Activated CD8-positive, alpha-beta memory T cell treated with anti-CD3 and anti-CD28 coated beads for 1 hour (primary cell): ENCODE measurements around the gene ABCC1.
A peak's percentile ranks its signal among the peaks of the same experiment; 100 is the strongest.
"Not testable (repeated sequence)": the region's sequence is repeated elsewhere in the genome, so short reads cannot be mapped to it uniquely, and the experiment has no call there.

Source experiments
- DNase-seq, 2 donors: peaks; one replicate each; pipeline ENCODE4 v3.0.0-alpha.2; 2020; ENCODE audit warnings: low read depth in 1 of 2; ENCODE audit errors: extremely low read depth in 1 of 2

Gene ABCC1

DNA sequence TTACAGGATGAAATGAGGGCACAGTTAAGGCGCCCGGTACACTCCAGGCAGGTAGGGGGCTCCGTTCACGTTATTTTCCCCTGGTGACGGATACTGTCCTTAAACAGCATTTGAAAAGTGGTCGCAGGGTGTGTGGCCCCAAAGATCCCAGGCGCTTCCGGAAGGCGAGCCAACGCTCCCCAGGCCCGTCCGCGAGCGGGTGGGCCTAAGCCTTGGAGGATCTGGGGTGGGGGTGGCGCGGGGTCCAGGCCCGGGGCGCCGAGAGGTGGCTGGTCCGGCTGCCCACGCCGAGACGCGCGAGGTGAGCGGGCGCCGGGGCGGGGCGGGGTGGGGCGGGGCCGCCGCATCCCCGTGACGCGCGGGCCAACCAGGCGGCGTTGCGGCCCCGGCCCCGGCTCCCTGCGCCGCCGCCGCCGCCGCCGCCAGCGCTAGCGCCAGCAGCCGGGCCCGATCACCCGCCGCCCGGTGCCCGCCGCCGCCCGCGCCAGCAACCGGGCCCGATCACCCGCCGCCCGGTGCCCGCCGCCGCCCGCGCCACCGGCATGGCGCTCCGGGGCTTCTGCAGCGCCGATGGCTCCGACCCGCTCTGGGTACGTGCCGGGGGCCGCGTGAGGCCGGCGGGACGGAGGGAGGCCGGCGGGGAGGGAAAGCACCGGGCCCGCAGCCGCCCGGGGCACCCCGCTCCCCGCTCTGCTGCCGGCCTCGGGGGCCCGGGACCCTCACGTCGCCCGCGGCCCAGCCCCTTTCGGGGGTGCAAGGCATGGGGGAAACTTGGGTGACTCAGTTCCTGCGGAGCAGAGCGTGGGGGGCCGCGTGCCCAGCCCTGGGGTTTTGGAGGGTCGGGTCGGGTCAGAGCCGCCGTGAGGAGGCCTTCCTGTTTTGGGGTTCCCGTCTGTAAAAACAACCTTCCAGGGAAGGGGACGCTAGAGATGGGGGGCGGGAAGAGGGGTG, at the start of gene ABCC1:
Gene ABCC1, plus strand, starts transcription at position 407 of the 951 bp plus-strand sequence. Its CDS starts 136 bp downstream, at position 543.
- DNase-seq = peak in 1 of 2 donors; percentile 45

DNA sequence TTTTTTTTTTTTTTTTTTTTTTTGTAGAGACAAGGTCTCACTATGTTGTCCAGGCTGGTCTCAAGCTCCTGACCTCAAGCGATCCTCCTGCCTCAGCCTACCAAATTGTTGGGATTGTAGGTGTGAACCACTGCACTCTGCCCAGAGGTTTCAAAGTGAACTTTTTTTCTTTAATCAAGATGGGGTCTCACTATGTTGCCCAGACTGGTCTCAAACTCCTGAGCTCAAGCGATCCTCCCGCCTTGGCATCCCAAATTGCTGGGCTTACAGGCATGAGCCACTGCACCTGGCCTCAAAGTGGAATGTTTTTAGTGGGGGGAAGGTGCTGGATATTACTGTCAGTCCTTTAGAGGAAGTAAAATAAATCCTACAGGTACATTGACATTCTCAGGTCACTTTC, 49.1 kb upstream of the ABCC1 start:
- DNase-seq = no peak

DNA sequence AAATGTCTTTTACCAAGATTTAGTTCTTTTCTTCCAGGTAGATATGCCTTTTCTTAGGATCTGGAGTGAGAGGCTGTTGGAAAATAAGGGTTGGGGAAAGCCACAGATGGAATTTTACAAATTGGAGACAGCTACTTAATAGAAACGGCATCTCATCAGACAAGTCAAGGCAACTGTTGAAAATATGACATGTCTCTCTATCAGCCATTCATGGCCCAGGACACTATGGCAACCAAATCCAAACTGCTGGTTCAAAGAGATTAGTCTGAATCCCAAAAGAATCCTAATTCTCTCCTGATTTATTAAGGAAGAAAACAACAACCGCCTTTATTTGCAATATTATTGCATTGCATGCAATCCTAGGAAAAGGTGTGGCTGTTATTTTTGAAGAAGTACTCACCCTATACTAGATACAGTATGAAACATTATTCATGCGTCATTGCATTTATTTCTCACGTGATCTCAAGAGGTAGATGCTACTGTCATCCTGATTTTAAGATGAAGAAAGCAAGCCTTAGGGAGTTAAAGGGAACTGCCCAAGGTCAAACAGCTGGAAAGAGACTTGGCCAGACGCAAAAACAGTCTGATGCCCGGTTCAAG, 48.4 kb upstream of the ABCC1 start:
- no peak for DNase-seq

DNA sequence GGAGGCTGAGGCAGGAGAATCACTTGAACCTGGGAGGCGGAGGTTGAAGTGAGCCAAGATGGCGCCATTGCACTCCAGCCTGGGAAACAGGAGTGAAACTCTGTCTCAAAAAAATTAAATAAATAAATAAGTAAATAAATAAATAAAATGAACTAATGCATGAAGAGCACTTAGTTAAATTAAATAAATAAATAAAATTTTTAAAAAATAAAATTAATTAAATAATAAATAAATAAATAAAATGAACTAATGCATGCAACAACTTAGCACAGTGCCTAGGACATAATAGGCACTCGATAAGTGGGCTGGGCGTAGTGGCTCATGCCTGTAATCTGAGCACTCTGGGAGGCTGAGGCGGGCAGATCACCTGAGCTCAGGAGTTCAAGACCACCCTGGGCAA, 45.5 kb upstream of the ABCC1 start:
- no peak for DNase-seq

DNA sequence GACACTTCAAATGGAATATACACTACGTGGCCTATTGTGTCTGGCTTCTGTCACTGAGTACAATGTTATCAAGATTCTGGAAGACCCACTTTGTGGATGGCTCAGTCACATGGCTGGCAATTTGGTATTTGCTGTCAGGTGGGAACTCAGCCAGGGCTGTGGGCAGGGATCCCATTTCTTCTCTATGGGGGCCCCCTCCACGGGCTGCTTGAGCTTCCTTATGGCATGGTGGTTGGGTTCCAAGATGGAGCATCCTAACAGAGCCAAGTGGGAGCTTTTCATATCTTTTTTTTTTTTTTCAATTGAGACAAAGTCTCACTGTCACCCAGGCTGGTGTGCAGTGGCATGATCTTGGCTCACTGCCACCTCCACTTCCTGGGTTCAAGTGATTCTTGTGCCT, 43.0 kb upstream of the ABCC1 start:
- no peak for DNase-seq

DNA sequence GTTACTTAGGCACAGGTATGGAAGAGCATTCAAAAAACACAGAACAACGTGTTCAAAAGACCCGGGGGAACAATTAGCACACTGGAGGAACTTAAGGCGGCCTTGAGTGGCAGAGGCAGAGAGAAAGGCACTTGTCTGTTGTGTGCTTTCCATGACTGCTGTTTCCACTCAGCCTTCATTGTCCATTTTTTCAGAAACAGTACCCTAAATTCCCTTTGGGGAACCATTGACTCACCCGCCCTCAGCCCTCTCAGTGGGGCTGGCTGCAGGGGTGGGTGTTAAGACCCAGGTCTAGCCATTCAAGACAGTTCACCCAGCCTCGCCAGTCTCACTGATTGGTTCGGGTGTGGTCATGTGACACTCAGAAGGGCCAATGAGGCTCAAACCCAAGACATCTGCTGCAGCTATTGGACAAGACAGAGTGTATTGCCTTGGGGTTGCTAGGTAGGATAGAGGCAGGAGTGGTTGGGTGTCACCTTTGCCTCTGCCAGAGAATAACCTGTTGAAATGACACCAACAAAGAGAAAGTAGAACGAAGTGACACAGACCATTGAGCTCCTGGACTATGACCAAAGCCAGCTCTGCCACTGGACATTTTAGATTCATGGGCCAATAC, 41.4 kb upstream of the ABCC1 start:
- DNase-seq = no peak

DNA sequence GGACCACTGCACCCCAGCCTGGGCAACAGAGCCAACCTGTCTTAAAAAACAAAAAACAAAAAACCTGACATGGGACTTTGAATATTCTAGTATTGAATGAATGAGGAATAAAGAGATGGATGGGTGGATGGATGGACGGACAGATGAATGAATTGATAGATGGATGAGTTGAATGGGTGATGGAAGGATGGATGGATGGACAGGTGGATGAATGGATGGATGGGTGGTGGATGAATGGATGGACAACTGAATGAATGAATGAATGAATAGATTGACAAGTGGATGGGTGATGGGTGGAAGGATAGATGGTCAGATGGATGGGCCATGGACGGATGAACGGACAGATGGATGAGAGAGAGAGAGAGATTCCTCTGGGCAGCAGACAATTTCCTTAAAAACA, 38.2 kb upstream of the ABCC1 start:
- no peak for DNase-seq

DNA sequence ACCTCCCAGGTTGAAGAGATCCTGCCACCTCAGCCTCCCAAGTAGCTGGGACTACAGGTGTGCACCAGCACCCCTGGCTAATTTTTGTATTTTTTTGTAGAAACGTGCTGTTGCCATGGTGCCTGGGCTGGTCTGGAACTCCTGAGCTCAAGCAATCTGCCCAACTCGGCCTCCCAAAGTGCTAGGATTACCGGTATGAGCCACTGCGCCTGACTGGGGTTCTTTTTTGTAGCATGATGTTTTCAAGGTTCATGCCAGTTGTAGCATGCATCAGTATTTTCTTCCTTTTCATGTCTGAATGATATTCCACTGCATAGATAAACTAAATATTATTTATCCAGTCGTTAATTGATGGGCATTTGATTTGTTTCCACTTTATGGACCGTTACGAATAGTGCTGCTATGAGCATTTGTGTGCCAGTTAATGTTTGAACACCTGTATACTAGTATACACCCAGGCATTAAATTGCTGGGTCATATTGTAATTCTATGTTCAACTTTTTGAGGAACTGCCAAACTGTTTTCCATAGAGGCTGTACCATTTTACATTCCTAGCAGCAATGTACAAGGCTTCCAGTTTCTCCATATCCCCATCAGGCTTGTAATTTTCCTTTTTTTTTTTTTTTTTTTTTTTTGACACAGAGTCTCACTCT, 36.2 kb upstream of the ABCC1 start:
- DNase-seq = no peak

DNA sequence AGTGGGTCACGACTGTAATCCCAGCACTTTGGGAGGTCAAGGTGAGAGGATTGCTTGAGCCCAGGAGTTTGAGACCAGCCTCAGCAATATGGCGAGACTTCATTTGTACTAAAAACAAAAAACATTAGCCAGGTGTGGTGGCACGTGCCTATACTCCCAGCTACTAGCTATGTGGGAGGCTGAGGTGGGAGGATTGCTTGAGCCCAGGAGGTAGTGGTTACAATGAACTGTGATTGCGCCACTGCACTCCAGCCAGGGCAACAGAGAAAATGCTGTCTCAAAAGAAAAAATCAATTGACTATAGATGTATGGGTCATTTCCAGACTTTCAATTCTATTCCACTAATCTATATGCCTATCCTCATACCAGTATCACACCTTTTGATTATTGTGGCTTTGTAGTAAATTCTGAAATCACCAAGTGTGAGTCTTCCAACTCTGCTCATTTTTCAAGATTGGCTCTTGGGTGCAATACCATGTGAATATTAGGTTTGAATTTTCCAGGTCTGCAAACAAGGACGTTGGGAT, 33.8 kb upstream of the ABCC1 start:
- no peak for DNase-seq

DNA sequence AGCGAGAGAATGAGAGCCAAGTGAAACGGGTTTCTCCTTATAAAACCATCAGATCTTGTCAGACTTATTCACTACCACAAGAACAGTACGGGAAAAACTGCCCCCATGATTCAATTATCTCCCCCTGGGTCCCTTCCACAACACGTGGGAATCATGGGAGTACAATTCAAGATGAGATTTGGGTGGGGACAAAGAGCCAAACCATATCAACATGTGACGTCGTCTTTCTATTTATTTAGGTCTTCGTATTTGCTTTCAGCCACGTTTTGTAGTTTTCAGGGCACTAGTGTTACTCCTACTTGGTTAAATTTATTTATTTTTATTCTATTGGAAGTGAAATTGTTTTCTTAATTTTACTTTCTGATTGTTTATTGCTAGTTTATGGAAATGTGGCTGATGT, 33.1 kb upstream of the ABCC1 start:
- no peak for DNase-seq

DNA sequence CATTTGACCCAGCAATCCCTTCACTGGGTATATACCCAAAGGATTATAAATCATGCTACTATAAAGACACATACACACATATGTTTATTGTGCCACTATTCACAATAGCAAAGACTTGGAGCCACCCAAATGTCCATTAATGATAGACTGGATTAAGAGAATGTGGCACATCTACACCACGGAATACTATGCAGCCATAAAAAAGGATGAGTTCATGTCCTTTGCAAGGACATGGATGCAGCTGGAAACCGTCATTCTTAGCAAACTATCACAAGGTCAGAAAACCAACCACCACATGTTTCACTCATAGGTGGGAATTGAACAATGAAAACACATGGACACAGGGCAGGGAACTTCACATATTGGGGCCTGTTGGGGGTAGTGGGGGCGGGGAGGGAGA, 31.1 kb upstream of the ABCC1 start:
- not testable (repeated sequence) for DNase-seq

DNA sequence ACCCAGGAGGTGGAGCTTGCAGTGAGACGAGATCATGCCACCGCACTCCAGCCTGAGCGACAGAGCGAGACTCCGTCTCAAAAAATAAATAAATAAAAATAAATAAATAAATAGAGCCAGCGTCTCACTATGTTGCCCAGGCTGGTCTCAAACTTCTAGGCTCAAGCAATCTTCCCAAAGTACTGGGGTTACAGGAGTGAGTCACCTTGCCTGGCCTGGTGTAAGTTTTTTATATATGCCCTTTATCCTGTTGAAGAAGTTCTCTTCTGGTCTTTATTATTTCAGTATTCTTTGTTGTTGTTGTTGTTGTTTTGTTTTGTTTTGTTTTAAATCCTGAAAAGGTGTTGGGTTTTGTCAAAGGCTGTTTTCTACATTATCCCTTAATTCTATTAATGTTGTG, 30.1 kb upstream of the ABCC1 start:
- DNase-seq = no peak

DNA sequence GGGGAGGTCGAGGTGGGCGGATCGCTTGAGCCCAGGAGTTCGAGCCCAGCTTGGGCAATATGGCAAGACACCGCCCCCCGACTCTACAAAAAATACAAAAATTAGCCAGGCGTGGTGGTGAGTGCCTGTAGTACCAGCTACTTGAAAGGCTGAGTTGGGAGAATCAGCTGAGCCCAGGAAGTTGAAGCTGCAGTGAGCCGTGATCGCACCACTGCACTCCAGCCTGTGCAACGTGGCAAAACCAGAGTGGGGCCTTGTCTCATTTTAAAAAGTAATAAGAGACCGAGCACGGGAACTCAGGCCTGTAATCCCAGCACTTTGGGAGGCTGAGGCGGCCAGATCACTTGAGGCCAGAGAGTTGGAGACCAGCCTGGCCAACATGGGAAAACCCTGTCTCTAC, 24.4 kb upstream of the ABCC1 start:
- DNase-seq = no peak

DNA sequence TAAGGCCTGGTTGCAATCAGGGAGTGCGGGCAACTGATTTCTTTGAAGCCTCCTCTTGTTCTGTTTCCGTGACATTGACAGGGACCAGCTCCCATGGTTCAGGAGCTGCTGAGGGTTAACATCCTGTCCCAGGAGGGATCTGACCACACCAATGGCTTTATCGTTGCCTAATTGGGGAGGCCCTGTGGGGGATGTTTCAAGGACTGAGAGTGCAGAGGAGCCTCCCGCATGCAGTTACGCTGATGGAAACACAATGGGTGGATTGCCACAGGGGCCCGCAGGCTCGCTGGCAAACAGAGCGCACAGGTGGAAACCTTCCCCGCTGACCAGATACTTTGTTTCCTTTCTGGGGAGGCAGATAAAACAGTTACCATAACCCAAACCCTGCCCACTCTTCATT, 23.8 kb upstream of the ABCC1 start:
- DNase-seq = no peak

DNA sequence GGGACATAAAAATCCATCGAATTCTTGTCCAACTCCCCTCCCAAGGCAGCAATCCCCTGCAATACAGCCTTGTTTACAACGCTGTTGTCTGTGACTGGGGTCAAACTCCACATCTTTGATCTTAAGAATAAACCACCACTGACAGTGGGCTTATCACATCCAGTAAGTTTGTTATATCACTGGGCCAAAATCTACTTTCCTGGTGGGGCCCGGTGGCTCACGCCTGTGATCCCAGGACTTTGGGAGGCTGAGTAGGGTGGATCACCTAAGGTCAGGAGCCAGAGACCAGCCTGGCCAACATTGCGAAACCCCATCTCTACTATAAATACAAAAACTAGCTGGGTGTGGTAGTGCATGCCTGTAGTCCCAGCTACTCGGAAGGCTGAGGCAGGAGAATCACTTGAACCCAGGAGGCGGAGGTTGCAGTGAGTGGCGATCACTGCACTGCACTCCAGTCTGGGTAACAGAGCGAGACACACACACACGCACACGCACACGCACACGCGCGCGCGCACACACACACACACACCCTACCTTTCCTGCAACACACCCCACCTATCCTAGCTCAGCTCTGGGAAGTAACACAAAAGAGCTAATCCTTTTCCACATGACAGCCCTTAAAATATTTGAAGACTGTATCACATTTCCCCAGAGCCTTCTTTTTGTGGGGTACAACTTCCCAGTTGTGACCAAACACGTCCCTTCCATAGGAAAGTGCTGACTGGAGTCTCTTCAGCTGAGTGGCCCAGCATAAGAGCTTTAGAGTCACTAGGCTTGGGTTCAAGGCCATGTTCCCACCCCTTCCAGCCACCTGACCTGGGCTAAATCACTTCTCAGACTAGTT, 20.9 kb upstream of the ABCC1 start:
- DNase-seq = no peak

DNA sequence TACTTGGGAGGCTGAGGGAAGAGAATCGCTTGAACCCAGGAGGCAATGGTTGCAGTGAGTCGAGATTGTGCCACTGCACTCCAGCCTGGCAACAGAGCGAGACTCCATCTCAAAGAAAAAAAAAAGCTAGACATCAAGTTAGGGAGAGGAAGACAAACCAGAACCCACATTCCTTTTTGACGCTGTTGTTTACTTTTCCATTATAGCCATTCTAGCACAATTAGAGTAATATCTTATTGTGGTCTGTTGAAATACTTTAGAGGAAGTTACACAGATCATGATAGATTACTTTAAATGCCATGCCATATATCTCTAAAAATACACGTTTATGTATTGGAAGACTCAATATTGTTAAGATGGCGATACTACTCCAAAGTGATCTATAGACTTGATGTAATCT, 16.5 kb upstream of the ABCC1 start:
- DNase-seq = no peak

DNA sequence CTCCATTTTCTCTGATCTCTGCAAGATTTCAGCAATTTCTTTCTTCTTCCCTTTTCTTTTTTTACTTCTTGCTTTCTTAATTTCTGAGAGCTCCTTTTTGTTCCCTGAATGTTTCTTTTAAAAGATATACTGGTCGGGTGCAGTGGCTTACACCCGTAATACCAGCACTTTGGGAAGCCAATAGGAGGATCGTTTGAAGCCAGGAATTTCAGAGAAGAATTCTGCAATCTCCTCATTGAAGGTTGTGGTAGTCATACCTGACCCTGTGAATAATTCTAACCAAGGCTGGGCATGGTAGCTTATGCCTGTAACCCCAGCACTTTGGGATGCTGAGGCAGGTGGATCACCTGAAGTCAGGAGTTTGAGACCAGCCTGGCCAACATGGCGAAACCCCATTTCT, 15.6 kb upstream of the ABCC1 start:
- no peak for DNase-seq

DNA sequence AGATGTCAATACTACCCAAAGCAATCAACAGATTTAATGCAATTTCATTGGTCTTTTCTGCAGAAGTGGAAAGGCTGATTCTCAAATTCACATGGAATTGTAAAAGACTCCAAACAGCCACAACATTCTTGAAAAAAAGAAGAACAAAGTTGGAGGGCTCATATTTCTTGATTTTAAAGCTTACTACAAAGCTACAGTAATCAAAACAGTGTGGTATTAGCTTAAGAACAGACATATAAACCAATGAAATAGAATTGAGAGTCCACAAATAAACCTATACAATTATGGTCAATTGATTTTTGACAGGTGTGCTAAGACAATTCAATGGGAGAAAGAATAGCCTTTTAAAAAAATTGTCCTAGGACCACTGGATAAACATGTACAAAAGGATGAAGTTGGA, 14.4 kb upstream of the ABCC1 start:
- no peak for DNase-seq

DNA sequence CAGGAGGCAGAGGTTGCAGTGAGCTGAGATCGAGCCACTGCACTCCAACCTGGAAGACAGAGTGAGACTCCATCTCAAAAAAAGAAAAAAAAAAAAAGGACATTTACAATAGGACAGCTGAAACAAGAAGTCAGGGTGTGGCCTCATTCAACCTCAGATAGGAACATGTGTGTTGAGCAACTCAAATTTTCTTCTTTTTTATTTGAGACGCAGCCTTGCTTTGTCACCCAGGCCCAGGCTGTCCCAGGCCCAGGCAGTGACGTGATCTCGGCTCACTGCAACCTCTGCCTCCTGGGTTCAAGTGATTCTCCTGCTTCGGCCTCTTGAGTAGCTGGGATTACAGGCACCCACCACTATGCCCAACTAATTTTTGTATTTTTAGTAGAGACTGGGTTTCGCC, 12.6 kb upstream of the ABCC1 start:
- DNase-seq = not testable (repeated sequence)

DNA sequence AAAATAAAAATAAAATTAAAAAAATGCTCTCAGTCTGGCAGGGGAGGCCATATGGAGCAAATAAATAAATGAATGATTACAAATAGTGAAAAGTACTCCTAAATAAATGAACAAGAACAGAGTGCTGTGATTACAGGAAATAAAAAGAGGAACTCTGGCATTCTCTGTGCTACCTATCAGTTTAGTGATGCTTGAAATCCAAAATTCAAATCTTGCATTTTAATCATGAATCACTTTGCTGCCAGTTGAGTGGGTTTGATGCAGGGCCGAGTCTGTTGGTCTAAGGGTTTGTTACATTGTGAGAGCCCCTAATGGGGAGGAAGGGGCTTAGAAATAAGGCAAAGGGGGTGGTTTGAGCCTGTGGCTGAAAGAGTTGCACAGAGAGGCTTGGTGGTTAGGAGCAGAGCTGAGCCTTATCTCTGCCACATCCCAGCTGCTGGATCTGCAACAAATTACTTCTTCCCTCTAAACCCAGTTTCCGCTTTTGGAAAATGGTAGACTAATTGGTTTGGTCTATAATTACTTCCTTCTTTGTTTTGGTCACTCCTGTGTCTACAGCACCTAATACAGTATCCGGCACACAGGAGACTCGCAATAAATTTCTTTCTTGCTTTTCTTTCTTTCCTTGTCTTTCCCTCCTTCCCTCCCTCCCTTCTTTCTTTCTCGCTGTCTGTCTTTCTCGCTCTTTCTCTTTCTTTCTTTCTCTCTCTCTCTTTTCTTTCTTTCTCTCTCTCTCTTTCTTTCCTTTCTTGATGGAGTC, 6.3 kb upstream of the ABCC1 start:
- no peak for DNase-seq
